GM23338 (cell line): ENCODE results near the gene SGCD. TPM values are rescaled to one million over a fixed set of nuclear protein-coding genes. Genes with fewer than 3 reads are reported as not detected.

Source experiments
- ATAC-seq: fragments of 200-7000 bp; cut with Tn5 transposase; 3 replicates; pipeline ENCODE4 v1.9.1; 2020
- DNase-seq: peaks from one replicate; pipeline ENCODE4 v3.0.0-alpha.2; 2015; ENCODE audit warnings: low spot score
- H2AFZ ChIP-seq: fragments of 200-600 bp; sonication (generic); 2 replicates; pipeline ENCODE4 v1.8.0; 2016; ENCODE audit warnings: antibody characterized with exemption, mild to moderate bottlenecking, moderate library complexity
- H3F3A ChIP-seq: fragments of 200-600 bp; sonication (generic); replicated peaks from 2 replicates; pipeline ENCODE4 v1.8.0; 2017; ENCODE audit warnings: antibody characterized with exemption, mixed run types, low read depth
- H3K27ac ChIP-seq: fragments of 200-600 bp; sonication (generic); 2 replicates; pipeline ENCODE4 v1.6.1; 2016; ENCODE audit warnings: low read depth
- H3K27me3 ChIP-seq: fragments of 200-600 bp; sonication (generic); 2 replicates; pipeline ENCODE4 v1.8.0; 2016; ENCODE audit warnings: mild to moderate bottlenecking, mixed run types, moderate library complexity; ENCODE audit not compliant: insufficient read depth
- H3K36me3 ChIP-seq: fragments of 200-600 bp; sonication (generic); 2 replicates; pipeline ENCODE4 v1.8.0; 2016; ENCODE audit warnings: mild to moderate bottlenecking; ENCODE audit not compliant: insufficient read depth
- H3K4me1 ChIP-seq: fragments of 200-600 bp; sonication (generic); 2 replicates; pipeline ENCODE4 v1.8.0; 2016; ENCODE audit warnings: mild to moderate bottlenecking, moderate library complexity; ENCODE audit not compliant: insufficient read depth
- H3K4me2 ChIP-seq: fragments of 200-600 bp; sonication (generic); 2 replicates; pipeline ENCODE4 v1.7.1; 2017; ENCODE audit warnings: mixed run types
- H3K4me3 ChIP-seq: fragments of 200-600 bp; sonication (generic); 2 replicates; pipeline ENCODE4 v1.6.1; 2016; ENCODE audit warnings: mixed run types
- H3K79me2 ChIP-seq: fragments of 200-600 bp; sonication (generic); replicated peaks from 2 replicates; pipeline ENCODE4 v1.8.0; 2017; ENCODE audit warnings: mild to moderate bottlenecking; ENCODE audit not compliant: insufficient read depth
- H3K9me2 ChIP-seq: fragments of 200-600 bp; sonication (generic); 2 replicates; pipeline ENCODE4 v1.8.0; 2017; ENCODE audit not compliant: insufficient read depth
- H4K20me1 ChIP-seq: fragments of 200-600 bp; sonication (generic); replicated peaks from 2 replicates; pipeline ENCODE4 v1.8.0; 2017; ENCODE audit warnings: mild to moderate bottlenecking; ENCODE audit not compliant: insufficient read depth
- H3K27ac Mint-ChIP-seq: 2 replicates; pipeline ENCODE4 v1.8.0; 2020; ENCODE audit warnings: inconsistent platforms, mild to moderate bottlenecking, moderate library complexity, mixed read lengths
- H3K27me3 Mint-ChIP-seq: 3 replicates; pipeline ENCODE4 v1.8.0; 2022; ENCODE audit warnings: low read depth, mild to moderate bottlenecking, moderate library complexity, mixed read lengths, inconsistent platforms; ENCODE audit not compliant: insufficient read depth, poor library complexity
- H3K36me3 Mint-ChIP-seq: 3 replicates; pipeline ENCODE4 v1.8.0; 2021; ENCODE audit warnings: low read depth, mild to moderate bottlenecking, inconsistent platforms, moderate library complexity, mixed read lengths
- H3K4me1 Mint-ChIP-seq: 3 replicates; pipeline ENCODE4 v1.8.0; 2020; ENCODE audit warnings: mild to moderate bottlenecking, inconsistent platforms, mixed read lengths
- H3K4me3 Mint-ChIP-seq: 3 replicates; pipeline ENCODE4 v1.8.0; 2021; ENCODE audit warnings: moderate library complexity, mild to moderate bottlenecking, inconsistent platforms, mixed read lengths
- H3K9me3 Mint-ChIP-seq: 3 replicates; pipeline ENCODE4 v1.8.0; 2020; ENCODE audit warnings: moderate library complexity, mild to moderate bottlenecking, inconsistent platforms, mixed read lengths
- CTCF ChIP-seq, 2 experiments: fragments of 200-600 bp in 1 of 2; sonication (generic) in 1 of 2; conservative IDR thresholded peaks; 2 replicates each; pipeline versions ENCODE4 v1.5.1 to v1.6.1; 2016 to 2017; ENCODE audit warnings: antibody characterized with exemption in 2 of 2, low read depth in 2 of 2, mild to moderate bottlenecking in 2 of 2, moderate library complexity in 1 of 2
- JUNB ChIP-seq: IDR thresholded peaks from one replicate; pipeline ENCODE4 v1.6.1; 2016; ENCODE audit warnings: antibody characterized with exemption; ENCODE audit not compliant: unreplicated experiment
- NANOG ChIP-seq: IDR thresholded peaks from 2 replicates; pipeline ENCODE4 v1.6.1; 2016; ENCODE audit warnings: antibody characterized with exemption, borderline replicate concordance
- ZNF114 ChIP-seq: fragments of 250-450 bp; sonication (Bioruptor Pico); IDR thresholded peaks from 2 replicates; pipeline ENCODE4 v1.5.0; 2020; ENCODE audit warnings: mild to moderate bottlenecking, moderate library complexity
- ZNF462 ChIP-seq: fragments of 250-450 bp; sonication (Bioruptor Pico); IDR thresholded peaks from 2 replicates; pipeline ENCODE4 v1.5.0; 2020; ENCODE audit warnings: mild to moderate bottlenecking, moderate library complexity
- polyA plus RNA-seq: library from polyadenylated mRNA; unstranded; fragments of >200 nt; fragmentation: Nextera tagmentation; extraction: Ambion mirVana; gene quantifications from 2 replicates; pipeline ENCODE4 v1.2.1, GENCODE V29; 2016
- total RNA-seq: library from RNA; depleted of rRNA; stranded (reverse); fragments of >200 nt; shearing (Covaris generic); gene quantifications from 2 replicates; pipeline ENCODE4 v1.2.3, GENCODE V29; 2014
- TF ChIP-seq, protein P1 (sequence below): IDR thresholded peaks from one replicate; pipeline ENCODE4 v1.6.1; 2018; ENCODE audit warnings: antibody characterized with exemption; ENCODE audit not compliant: unreplicated experiment

SGCD gene
- total and polyA plus RNA-seq, 2 experiments from 2014 or later = 0.03 to 0.05 TPM

- TF ChIP-seq ZNF462 = no peak
Observed at GRCh38 chr5:156375895-156376495, 49.0 kb downstream of the SGCD start (continued).

DNA sequence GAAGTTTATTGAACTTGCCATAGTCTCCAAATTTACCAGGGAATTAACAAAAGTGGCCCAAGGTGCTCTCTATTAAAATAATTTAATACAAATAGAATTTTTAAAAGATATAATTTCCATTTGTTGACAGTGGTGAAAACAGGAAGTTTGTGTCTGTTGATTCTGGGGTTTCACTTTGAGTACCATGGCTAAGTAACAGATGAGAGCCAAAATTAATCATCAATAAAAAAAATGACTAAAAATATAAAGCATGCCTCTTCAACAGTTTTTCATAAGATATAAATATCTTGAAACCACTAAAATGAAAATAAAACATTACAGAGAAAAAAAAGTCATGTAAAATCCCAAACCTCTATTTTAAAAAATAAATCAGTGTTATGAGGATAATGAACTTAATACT is 49.8 kb downstream of the SGCD start:
- DNase-seq (no peak), ATAC-seq (no peak)
- Histone ChIP-seq H3K27me3 (no peaks in the 10 kb centered on the region), H2AFZ (no peak overlapping the region), H3K36me3 (no peaks in the 10 kb centered on the region), H3F3A (no peaks in the 10 kb centered on the region), H3K27ac (no peak overlapping the region), H3K4me3 (no peak overlapping the region), H3K4me1 (no peaks in the 10 kb centered on the region), H3K79me2 (no peaks in the 10 kb centered on the region), H4K20me1 (no peaks in the 10 kb centered on the region), H3K9me2 (no peaks in the 10 kb centered on the region), H3K4me2 (no peak overlapping the region)
- H3K9me3 Mint-ChIP-seq = no peaks in the 10 kb centered on the region
- no peaks in the 10 kb centered on the region for H3K36me3 Mint-ChIP-seq
- H3K27ac Mint-ChIP-seq = no peak overlapping the region
- no peaks in the 10 kb centered on the region for H3K4me1 Mint-ChIP-seq
- H3K27me3 Mint-ChIP-seq = no peaks in the 10 kb centered on the region
- no peak overlapping the region for H3K4me3 Mint-ChIP-seq
- TF ChIP-seq CTCF (conservative IDR thresholded peaks at IDR 0.05; ENCODE audit: low read depth in 2 of 2) (no peak), JUNB (no peak), ZNF114 (CRISPR knock-in tag) (no peak), NANOG (no peak)
- TF ChIP-seq, protein P1, sequence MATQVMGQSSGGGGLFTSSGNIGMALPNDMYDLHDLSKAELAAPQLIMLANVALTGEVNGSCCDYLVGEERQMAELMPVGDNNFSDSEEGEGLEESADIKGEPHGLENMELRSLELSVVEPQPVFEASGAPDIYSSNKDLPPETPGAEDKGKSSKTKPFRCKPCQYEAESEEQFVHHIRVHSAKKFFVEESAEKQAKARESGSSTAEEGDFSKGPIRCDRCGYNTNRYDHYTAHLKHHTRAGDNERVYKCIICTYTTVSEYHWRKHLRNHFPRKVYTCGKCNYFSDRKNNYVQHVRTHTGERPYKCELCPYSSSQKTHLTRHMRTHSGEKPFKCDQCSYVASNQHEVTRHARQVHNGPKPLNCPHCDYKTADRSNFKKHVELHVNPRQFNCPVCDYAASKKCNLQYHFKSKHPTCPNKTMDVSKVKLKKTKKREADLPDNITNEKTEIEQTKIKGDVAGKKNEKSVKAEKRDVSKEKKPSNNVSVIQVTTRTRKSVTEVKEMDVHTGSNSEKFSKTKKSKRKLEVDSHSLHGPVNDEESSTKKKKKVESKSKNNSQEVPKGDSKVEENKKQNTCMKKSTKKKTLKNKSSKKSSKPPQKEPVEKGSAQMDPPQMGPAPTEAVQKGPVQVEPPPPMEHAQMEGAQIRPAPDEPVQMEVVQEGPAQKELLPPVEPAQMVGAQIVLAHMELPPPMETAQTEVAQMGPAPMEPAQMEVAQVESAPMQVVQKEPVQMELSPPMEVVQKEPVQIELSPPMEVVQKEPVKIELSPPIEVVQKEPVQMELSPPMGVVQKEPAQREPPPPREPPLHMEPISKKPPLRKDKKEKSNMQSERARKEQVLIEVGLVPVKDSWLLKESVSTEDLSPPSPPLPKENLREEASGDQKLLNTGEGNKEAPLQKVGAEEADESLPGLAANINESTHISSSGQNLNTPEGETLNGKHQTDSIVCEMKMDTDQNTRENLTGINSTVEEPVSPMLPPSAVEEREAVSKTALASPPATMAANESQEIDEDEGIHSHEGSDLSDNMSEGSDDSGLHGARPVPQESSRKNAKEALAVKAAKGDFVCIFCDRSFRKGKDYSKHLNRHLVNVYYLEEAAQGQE = no peak
